ENCODE results near the gene EGFL6.
"Not testable (repeated sequence)": the region's sequence is repeated elsewhere in the genome, so short reads cannot be mapped to it uniquely, and the experiment has no call there.

Gene EGFL6

GRCh38 chrX:13659063-13659462 lies 89.7 kb downstream of the EGFL6 start:
- TF ChIP-seq CTCF (IDR thresholded peaks at IDR 0.05; ENCODE audit: insufficient read depth, missing control alignments) = no peak
- DNase-seq (ENCODE audit: insufficient read length, low spot score) (no peak), FAIRE-seq (no peak)

- FAIRE-seq = no peak
- TF ChIP-seq CTCF (IDR thresholded peaks at IDR 0.05; ENCODE audit: insufficient read depth, missing control alignments) = no peak
- DNase-seq (ENCODE audit: insufficient read length, low spot score) = no peak
Observed at GRCh38 chrX:13661735-13662288, 92.4 kb downstream of the EGFL6 start.

GRCh38 chrX:13662355-13662791 lies 93.0 kb downstream of the EGFL6 start:
- TF ChIP-seq CTCF (IDR thresholded peaks at IDR 0.05; ENCODE audit: insufficient read depth, missing control alignments) = no peak
- FAIRE-seq (no peak), DNase-seq (ENCODE audit: insufficient read length, low spot score) (no peak)

- no peak for DNase-seq (ENCODE audit: insufficient read length, low spot score)
- FAIRE-seq = no peak
- TF ChIP-seq CTCF (IDR thresholded peaks at IDR 0.05; ENCODE audit: insufficient read depth, missing control alignments) = no peak
Observed at GRCh38 chrX:13664020-13664419, 94.6 kb downstream of the EGFL6 start.

GRCh38 chrX:13666836-13667235 lies 97.4 kb downstream of the EGFL6 start:
- FAIRE-seq (no peak), DNase-seq (ENCODE audit: insufficient read length, low spot score) (no peak)
- no peak for TF ChIP-seq CTCF (IDR thresholded peaks at IDR 0.05; ENCODE audit: insufficient read depth, missing control alignments)

- no peak for TF ChIP-seq CTCF (IDR thresholded peaks at IDR 0.05; ENCODE audit: insufficient read depth, missing control alignments)
- DNase-seq (ENCODE audit: insufficient read length, low spot score) (no peak), FAIRE-seq (no peak)
Observed at GRCh38 chrX:13667919-13668318, 98.5 kb downstream of the EGFL6 start.

GRCh38 chrX:13669246-13669737 lies 99.9 kb downstream of the EGFL6 start:
- no peak for TF ChIP-seq CTCF (IDR thresholded peaks at IDR 0.05; ENCODE audit: insufficient read depth, missing control alignments)
- DNase-seq (ENCODE audit: insufficient read length, low spot score) (no peak), FAIRE-seq (no peak)

- DNase-seq (ENCODE audit: insufficient read length, low spot score); FAIRE-seq: not testable (repeated sequence)
Observed at GRCh38 chrX:13669755-13670154, 100.4 kb downstream of the EGFL6 start.

Measured in D721Med (cell line).